Keratinocyte (primary cell): ENCODE data around the gene HMGB2. TPM values are rescaled to one million over a fixed set of nuclear protein-coding genes. Genes with fewer than 3 reads are reported as not detected.

Experiments
- DNase-seq: peaks from one replicate; pipeline ENCODE4 v3.0.0-alpha.2; 2011; ENCODE audit warnings: low read depth, missing footprints, low spot score
- FAIRE-seq: peaks from 2 replicates; lab custom pipeline; 2011; peaks lifted over from hg19 to GRCh38; lab: Jason Lieb, UNC
- H2AFZ ChIP-seq: 2 replicates; pipeline ENCODE4 v1.6.0; 2012; ENCODE audit warnings: low read length, control low read depth, inconsistent platforms; ENCODE audit not compliant: control insufficient read depth
- H3K27ac ChIP-seq: 2 replicates; pipeline ENCODE4 v1.5.1; 2011; ENCODE audit warnings: low read length; ENCODE audit not compliant: control insufficient read depth, insufficient read depth
- H3K27me3 ChIP-seq: 3 replicates; pipeline ENCODE4 v1.6.0; 2011; ENCODE audit warnings: low read length; ENCODE audit not compliant: control insufficient read depth, insufficient read depth; ENCODE audit errors: extremely low read depth
- H3K36me3 ChIP-seq, 2 experiments: 2 replicates in 1 of 2; 3 replicates in 1 of 2; pipeline ENCODE4 v1.5.1; 2011; ENCODE audit warnings: low read length in 2 of 2, mild to moderate bottlenecking in 1 of 2; ENCODE audit not compliant: control insufficient read depth in 2 of 2, insufficient read depth in 2 of 2; ENCODE audit errors: extremely low read depth in 1 of 2
- H3K4me1 ChIP-seq: 3 replicates; pipeline ENCODE4 v1.5.1; 2011; ENCODE audit warnings: low read length; ENCODE audit not compliant: control insufficient read depth, insufficient read depth; ENCODE audit errors: extremely low read depth
- H3K4me2 ChIP-seq: 3 replicates; pipeline ENCODE4 v1.6.0; 2011; ENCODE audit warnings: low read depth, low read length; ENCODE audit not compliant: control insufficient read depth, insufficient read depth; ENCODE audit errors: extremely low read depth
- H3K4me3 ChIP-seq, 3 experiments: fragments of 200-600 bp in 1 of 3; sonication (generic) in 1 of 3; 2 replicates in 2 of 3; 3 replicates in 1 of 3; pipeline ENCODE4 v1.5.1; 2011 to 2016; ENCODE audit warnings: low read length in 3 of 3, mild to moderate bottlenecking in 3 of 3, control low read depth in 2 of 3, inconsistent platforms in 1 of 3, low read depth in 1 of 3, mixed read lengths in 1 of 3, mixed run types in 1 of 3, moderate library complexity in 1 of 3; ENCODE audit not compliant: control insufficient read depth in 2 of 3, insufficient read depth in 2 of 3; ENCODE audit errors: extremely low read depth in 1 of 3
- H3K79me2 ChIP-seq: 2 replicates; pipeline ENCODE4 v1.6.0; 2012; ENCODE audit warnings: low read length; ENCODE audit not compliant: control insufficient read depth, insufficient read depth
- H3K9ac ChIP-seq: 3 replicates; pipeline ENCODE4 v1.6.0; 2011; ENCODE audit warnings: low read length; ENCODE audit not compliant: control insufficient read depth, insufficient read depth; ENCODE audit errors: extremely low read depth
- H3K9me1 ChIP-seq: 3 replicates; pipeline ENCODE4 v1.6.0; 2011; ENCODE audit warnings: low read length; ENCODE audit not compliant: control insufficient read depth, insufficient read depth; ENCODE audit errors: extremely low read depth
- H3K9me3 ChIP-seq: 2 replicates; pipeline ENCODE4 v1.5.1; 2012; ENCODE audit warnings: low read depth, low read length; ENCODE audit not compliant: control insufficient read depth
- H4K20me1 ChIP-seq: 3 replicates; pipeline ENCODE4 v1.6.0; 2011; ENCODE audit warnings: low read length; ENCODE audit not compliant: control insufficient read depth, insufficient read depth; ENCODE audit errors: extremely low read depth
- EZH2 ChIP-seq: IDR thresholded peaks from one replicate; pipeline ENCODE4 v1.6.1; 2012; ENCODE audit warnings: inconsistent platforms, mild to moderate bottlenecking, low read length, moderate library complexity
- dilution Hi-C: fragments of 300-500 bp; cut with MboI; formaldehyde crosslinking; loops from one replicate; pipeline ENCODE4 v1.7.0; 2020; ENCODE audit warnings: low sequenced_read_pairs; ENCODE audit not compliant: extremely low pct_ligation_motif_present
- polyA plus RNA-seq, 5 experiments: library from polyadenylated mRNA; depleted of rRNA in 3 of 5; stranded (reverse) in 3 of 5; stranded (forward) in 1 of 5; unstranded in 1 of 5; fragments of >200 nt; gene quantifications; 1 replicate in 1 of 5; 2 replicates in 3 of 5; 3 replicates in 1 of 5; pipeline versions ENCODE4 v1.2.1 to v1.2.3, GENCODE V29; 2011 to 2012; ENCODE audit warnings: missing spikeins in 2 of 5, low read depth in 1 of 5, low replicate concordance in 1 of 5
- TF ChIP-seq, protein P1 (sequence below), 3 experiments: IDR thresholded peaks in 1 of 3; conservative IDR thresholded peaks in 1 of 3; optimal IDR thresholded peaks in 1 of 3; 2 replicates in 2 of 3; 3 replicates in 1 of 3; pipeline versions ENCODE3 to v1.5.1; 2011; ENCODE audit warnings: low read length in 3 of 3, mild to moderate bottlenecking in 3 of 3, moderate library complexity in 2 of 3, control low read depth in 1 of 3, inconsistent platforms in 1 of 3; ENCODE audit not compliant: insufficient read depth in 2 of 3; ENCODE audit errors: extremely low read depth in 1 of 3

The HMGB2 gene
- polyA plus RNA-seq, 1 donor (not counting 4 experiments of a cell fraction or from before 2014, with no cell fraction given), result 55.9 TPM

- no peaks in the 10 kb centered on the region for H3K79me2 ChIP-seq
- peak overlapping the region; percentile 24 for H2AFZ ChIP-seq
- no peaks in the 10 kb centered on the region for H3K9me3 ChIP-seq
- no peak for TF ChIP-seq EZH2
- TF ChIP-seq, protein P1, sequence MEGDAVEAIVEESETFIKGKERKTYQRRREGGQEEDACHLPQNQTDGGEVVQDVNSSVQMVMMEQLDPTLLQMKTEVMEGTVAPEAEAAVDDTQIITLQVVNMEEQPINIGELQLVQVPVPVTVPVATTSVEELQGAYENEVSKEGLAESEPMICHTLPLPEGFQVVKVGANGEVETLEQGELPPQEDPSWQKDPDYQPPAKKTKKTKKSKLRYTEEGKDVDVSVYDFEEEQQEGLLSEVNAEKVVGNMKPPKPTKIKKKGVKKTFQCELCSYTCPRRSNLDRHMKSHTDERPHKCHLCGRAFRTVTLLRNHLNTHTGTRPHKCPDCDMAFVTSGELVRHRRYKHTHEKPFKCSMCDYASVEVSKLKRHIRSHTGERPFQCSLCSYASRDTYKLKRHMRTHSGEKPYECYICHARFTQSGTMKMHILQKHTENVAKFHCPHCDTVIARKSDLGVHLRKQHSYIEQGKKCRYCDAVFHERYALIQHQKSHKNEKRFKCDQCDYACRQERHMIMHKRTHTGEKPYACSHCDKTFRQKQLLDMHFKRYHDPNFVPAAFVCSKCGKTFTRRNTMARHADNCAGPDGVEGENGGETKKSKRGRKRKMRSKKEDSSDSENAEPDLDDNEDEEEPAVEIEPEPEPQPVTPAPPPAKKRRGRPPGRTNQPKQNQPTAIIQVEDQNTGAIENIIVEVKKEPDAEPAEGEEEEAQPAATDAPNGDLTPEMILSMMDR (optimal IDR thresholded peaks at IDR 0.05 in 1 of 3, IDR thresholded peaks at IDR 0.05 in 1 of 3, conservative IDR thresholded peaks at IDR 0.05 in 1 of 3; ENCODE audit: extremely low read depth in 1 of 3, insufficient read depth in 2 of 3, low read length in 3 of 3), result no peak
- no peak overlapping the region for H3K27ac ChIP-seq
- dilution Hi-C loops, result no loop called here
- H3K36me3 ChIP-seq, result no peaks in the 10 kb centered on the region
- no peak overlapping the region for H3K4me2 ChIP-seq
- H3K4me1 ChIP-seq, result no peaks in the 10 kb centered on the region
- no peak overlapping the region for H3K9ac ChIP-seq
- DNase-seq (no peak), FAIRE-seq (no peak)
- no peaks in the 10 kb centered on the region for H3K9me1 ChIP-seq
- no peaks in the 10 kb centered on the region for H4K20me1 ChIP-seq
- H3K27me3 ChIP-seq, result no peaks in the 10 kb centered on the region
- H3K4me3 ChIP-seq, result no peak overlapping the region
These were observed 11.5 kb upstream of the HMGB2 start for GRCh38 chr4:173345648-173346047.

- dilution Hi-C loops, result no loop called here
- Histone ChIP-seq H4K20me1 (no peaks in the 10 kb centered on the region), H3K27me3 (no peaks in the 10 kb centered on the region), H3K9ac (no peak overlapping the region), H3K79me2 (no peaks in the 10 kb centered on the region), H3K9me1 (no peaks in the 10 kb centered on the region), H2AFZ (no peak overlapping the region), H3K4me2 (no peak overlapping the region), H3K4me3 (no peak overlapping the region), H3K4me1 (no peaks in the 10 kb centered on the region), H3K27ac (no peak overlapping the region), H3K36me3 (no peaks in the 10 kb centered on the region), H3K9me3 (no peaks in the 10 kb centered on the region)
- no peak for TF ChIP-seq EZH2
- TF ChIP-seq, protein P1 (optimal IDR thresholded peaks at IDR 0.05 in 1 of 3, IDR thresholded peaks at IDR 0.05 in 1 of 3, conservative IDR thresholded peaks at IDR 0.05 in 1 of 3; ENCODE audit: extremely low read depth in 1 of 3, insufficient read depth in 2 of 3, low read length in 3 of 3), result no peak
- DNase-seq (no peak), FAIRE-seq (no peak)
These were observed 9.8 kb upstream of the HMGB2 start for GRCh38 chr4:173343832-173344397.
